HG03460 (cell line): Measurements from ENCODE around the gene NUDT4B.
A peak's percentile ranks its signal among the peaks of the same experiment; 100 is the strongest.
"Not testable (repeated sequence)": the region's sequence is repeated elsewhere in the genome, so short reads cannot be mapped to it uniquely, and the experiment has no call there.

Experiments used
- ATAC-seq: cut with Tn5 transposase; IDR thresholded peaks from one replicate; pipeline ENCODE4 v1.9.1; 2021; ENCODE audit not compliant: unreplicated experiment

NUDT4B gene

GRCh38 chr1:148735538-148735937 is 13.0 kb upstream of the NUDT4B start:
- not testable (repeated sequence) for ATAC-seq

- not testable (repeated sequence) for ATAC-seq
These were observed 9.9 kb upstream of the NUDT4B start for GRCh38 chr1:148738667-148739066.

- ATAC-seq: not testable (repeated sequence)
These were observed 5.4 kb upstream of the NUDT4B start for GRCh38 chr1:148743200-148743599.

- peak; percentile 65 for ATAC-seq
These were observed 4.6 kb upstream of the NUDT4B start for GRCh38 chr1:148743726-148744720.

- peak; percentile 90 for ATAC-seq
These were observed 734 bp downstream of the NUDT4B start for GRCh38 chr1:148749335-148749681.

GRCh38 chr1:148756231-148756630 is 7.7 kb downstream of the NUDT4B start:
- not testable (repeated sequence) for ATAC-seq

GRCh38 chr1:148757446-148757845 is 8.9 kb downstream of the NUDT4B start:
- not testable (repeated sequence) for ATAC-seq

GRCh38 chr1:148758412-148758811 is 9.8 kb downstream of the NUDT4B start:
- peak; percentile 95 for ATAC-seq

GRCh38 chr1:148758925-148759324 is 10.4 kb downstream of the NUDT4B start:
- ATAC-seq: not testable (repeated sequence)

- not testable (repeated sequence) for ATAC-seq
These were observed 11.2 kb downstream of the NUDT4B start for GRCh38 chr1:148759749-148760148.

- not testable (repeated sequence) for ATAC-seq
These were observed 11.6 kb downstream of the NUDT4B start for GRCh38 chr1:148760206-148760605.

GRCh38 chr1:148761360-148761759 is 12.8 kb downstream of the NUDT4B start:
- not testable (repeated sequence) for ATAC-seq

GRCh38 chr1:148765238-148766019 is 16.9 kb downstream of the NUDT4B start:
- not testable (repeated sequence) for ATAC-seq

- not testable (repeated sequence) for ATAC-seq
These were observed 20.0 kb downstream of the NUDT4B start for GRCh38 chr1:148768541-148768940.

GRCh38 chr1:148769495-148769894 is 20.9 kb downstream of the NUDT4B start:
- ATAC-seq: not testable (repeated sequence)

GRCh38 chr1:148773690-148774089 is 25.1 kb downstream of the NUDT4B start:
- ATAC-seq: not testable (repeated sequence)

- not testable (repeated sequence) for ATAC-seq
These were observed 25.5 kb downstream of the NUDT4B start for GRCh38 chr1:148774102-148774501.

GRCh38 chr1:148775263-148775662 is 26.7 kb downstream of the NUDT4B start:
- not testable (repeated sequence) for ATAC-seq

GRCh38 chr1:148777649-148778048 is 29.1 kb downstream of the NUDT4B start:
- ATAC-seq: not testable (repeated sequence)

- ATAC-seq: not testable (repeated sequence)
These were observed 31.8 kb downstream of the NUDT4B start for GRCh38 chr1:148780404-148780803.

- ATAC-seq: not testable (repeated sequence)
These were observed 43.0 kb downstream of the NUDT4B start for GRCh38 chr1:148791543-148792099.
